CD4-positive, alpha-beta T cell treated with Interferon alpha-2 for 1 hour (primary cell): ENCODE results near the gene NQO1.
"Not testable (repeated sequence)": the region's sequence is repeated elsewhere in the genome, so short reads cannot be mapped to it uniquely, and the experiment has no call there.

Experiments used
- DNase-seq, 2 donors: peaks; one replicate each; pipeline ENCODE4 v3.0.0-alpha.2; 2020 to 2022

The NQO1 gene

GRCh38 chr16:69741951-69742904 lies 15.9 kb upstream of the NQO1 start:
- no peak for DNase-seq

GRCh38 chr16:69741519-69741918 lies 15.2 kb upstream of the NQO1 start:
- DNase-seq: no peak

GRCh38 chr16:69732101-69732500 lies 5.7 kb upstream of the NQO1 start:
- DNase-seq: no peak

- not testable (repeated sequence) for DNase-seq
Observed at GRCh38 chr16:69731280-69731679, 4.9 kb upstream of the NQO1 start.

GRCh38 chr16:69729030-69729429 lies 2.7 kb upstream of the NQO1 start:
- DNase-seq: not testable (repeated sequence)

GRCh38 chr16:69727916-69728270 lies 1.5 kb upstream of the NQO1 start:
- no peak for DNase-seq

- no peak for DNase-seq
Observed at GRCh38 chr16:69725480-69726312, 664 bp downstream of the NQO1 start.

- DNase-seq: no peak
Observed at GRCh38 chr16:69724981-69725479, 1.3 kb downstream of the NQO1 start.

- no peak for DNase-seq
Observed at GRCh38 chr16:69724414-69724873, 1.9 kb downstream of the NQO1 start.

GRCh38 chr16:69721441-69721957 lies 4.9 kb downstream of the NQO1 start:
- no peak for DNase-seq

- no peak for DNase-seq
Observed at GRCh38 chr16:69720822-69721430, 5.4 kb downstream of the NQO1 start.

GRCh38 chr16:69718111-69718764 lies 8.1 kb downstream of the NQO1 start:
- DNase-seq: no peak

- no peak for DNase-seq
Observed at GRCh38 chr16:69717066-69717465, 9.3 kb downstream of the NQO1 start.

GRCh38 chr16:69712914-69713581 lies 13.3 kb downstream of the NQO1 start:
- no peak for DNase-seq

GRCh38 chr16:69712277-69712676 lies 14.1 kb downstream of the NQO1 start:
- DNase-seq: no peak

GRCh38 chr16:69711115-69711740 lies 15.1 kb downstream of the NQO1 start:
- DNase-seq: no peak

GRCh38 chr16:69709456-69710084 lies 16.8 kb downstream of the NQO1 start:
- peak in 1 of 2 donors; percentile 74 for DNase-seq

GRCh38 chr16:69707920-69708683 lies 18.3 kb downstream of the NQO1 start:
- no peak for DNase-seq

- DNase-seq: no peak
Observed at GRCh38 chr16:69706975-69707340, 19.4 kb downstream of the NQO1 start.
